HG03045 (cell line): ENCODE measurements around the gene LONP2.
A peak's percentile ranks its signal among the peaks of the same experiment; 100 is the strongest.
"Not testable (repeated sequence)": the region's sequence is repeated elsewhere in the genome, so short reads cannot be mapped to it uniquely, and the experiment has no call there.

Source experiments
- ATAC-seq: cut with Tn5 transposase; IDR thresholded peaks from one replicate; pipeline ENCODE4 v1.9.1; 2021; ENCODE audit warnings: mild to moderate bottlenecking, moderate library complexity; ENCODE audit not compliant: unreplicated experiment

LONP2 gene

GRCh38 chr16:48384520-48385252 is 140.6 kb downstream of the LONP2 start:
- peak; percentile 54 for ATAC-seq

- ATAC-seq, result peak; percentile 72
Observed at GRCh38 chr16:48385253-48386150, 141.4 kb downstream of the LONP2 start, which contains the start of gene SIAH1. SIAH1 (minus strand) TSS chr16:48385413; CDS start chr16:48362428, 22,985 bp downstream.

GRCh38 chr16:48386559-48387312 is 142.6 kb downstream of the LONP2 start:
- no peak for ATAC-seq

- no peak for ATAC-seq
Observed at GRCh38 chr16:48392407-48392806, 148.3 kb downstream of the LONP2 start.

GRCh38 chr16:48393485-48394354 is 149.6 kb downstream of the LONP2 start:
- no peak for ATAC-seq

- ATAC-seq, result no peak
Observed at GRCh38 chr16:48394355-48394703, 150.2 kb downstream of the LONP2 start.

- no peak for ATAC-seq
Observed at GRCh38 chr16:48395375-48395774, 151.3 kb downstream of the LONP2 start.

- ATAC-seq, result not testable (repeated sequence)
Observed at GRCh38 chr16:48402547-48402946, 158.4 kb downstream of the LONP2 start.

GRCh38 chr16:48405153-48405552 is 161.1 kb downstream of the LONP2 start:
- no peak for ATAC-seq

- no peak for ATAC-seq
Observed at GRCh38 chr16:48405907-48406306, 161.8 kb downstream of the LONP2 start.
